Activated CD8-positive, alpha-beta T cell treated with anti-CD3 and anti-CD28 coated beads for 36 hours (primary cell): ENCODE measurements around the gene KIF2A. TPM values are rescaled to one million over a fixed set of nuclear protein-coding genes. Genes with fewer than 3 reads are reported as not detected.

Experiments used
- ATAC-seq: fragments of 200-7000 bp; cut with Tn5 transposase; one replicate; pipeline ENCODE4 v1.10.0; 2021; ENCODE audit warnings: mild to moderate bottlenecking, moderate library complexity
- CTCF ChIA-PET: fragments of 350-600 bp; sonication (Branson Sonifier 250); formaldehyde crosslinking; loops from one replicate; lab custom pipeline; 2021; ENCODE audit warnings: antibody characterized with exemption; lab: Charles Lee
- POLR2A ChIA-PET: fragments of 350-600 bp; sonication (Branson Sonifier 250); formaldehyde crosslinking; loops from one replicate; lab custom pipeline; 2021; ENCODE audit warnings: antibody characterized with exemption; lab: Charles Lee
- DNase-seq: peaks from one replicate; pipeline ENCODE4 v3.0.0-alpha.2; 2020
- H3K27ac Mint-ChIP-seq: one replicate; pipeline ENCODE4 v1.8.0; 2021; ENCODE audit warnings: mild to moderate bottlenecking, mixed read lengths
- H3K27me3 Mint-ChIP-seq: one replicate; pipeline ENCODE4 v1.8.0; 2021; ENCODE audit warnings: mixed read lengths
- H3K36me3 Mint-ChIP-seq: one replicate; pipeline ENCODE4 v1.8.0; 2021; ENCODE audit warnings: low read depth, mixed read lengths
- H3K4me1 Mint-ChIP-seq: one replicate; pipeline ENCODE4 v1.8.0; 2021; ENCODE audit warnings: low read depth, mixed read lengths
- H3K4me3 Mint-ChIP-seq: one replicate; pipeline ENCODE4 v1.8.0; 2021; ENCODE audit warnings: mild to moderate bottlenecking, moderate library complexity, mixed read lengths
- H3K9me3 Mint-ChIP-seq: one replicate; pipeline ENCODE4 v1.8.0; 2021; ENCODE audit warnings: mixed read lengths
- intact Hi-C: fragments of 100-400 bp; cut with micrococcal nuclease; formaldehyde crosslinking; loops from one replicate; pipeline ENCODE4 v1.10.0; 2022
- total RNA-seq, 2 experiments: library from RNA; stranded (reverse); gene quantifications; one replicate each; pipeline ENCODE4 v1.2.3, GENCODE V29; 2021
- TF ChIP-seq, protein P1 (sequence below): fragments of 200-600 bp; IDR thresholded peaks from one replicate; pipeline ENCODE4 v1.8.0; 2022; ENCODE audit warnings: antibody characterized with exemption, mild to moderate bottlenecking

KIF2A gene
- total RNA-seq, 2 experiments from 2014 or later = 251 to 257 TPM

DNA sequence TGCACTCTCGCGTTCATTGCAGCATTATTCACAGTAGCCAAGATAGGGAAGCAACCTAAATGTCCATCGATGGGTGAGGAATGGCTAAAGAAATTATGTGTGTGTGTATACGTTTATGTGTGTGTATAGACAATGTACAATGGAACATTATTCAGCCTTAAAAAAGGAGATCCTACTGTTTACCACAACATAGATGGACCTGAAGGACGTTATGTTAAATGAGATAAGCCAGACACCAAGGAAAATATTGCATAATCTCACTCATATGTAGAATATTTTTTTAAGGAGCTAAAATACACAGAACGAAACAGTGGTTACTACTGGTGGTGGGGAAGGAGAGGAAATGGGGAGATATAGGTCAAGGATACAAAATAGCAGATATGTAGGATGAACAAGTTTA is 2.4 kb downstream of the KIF2A start:
- Mint-ChIP-seq H3K27ac (peak overlapping the region; percentile 100), H3K4me1 (peaks cover 62% of the 10 kb centered on the region), H3K9me3 (no peaks in the 10 kb centered on the region), H3K4me3 (peak overlapping the region; percentile 99), H3K36me3 (peaks cover 61% of the 10 kb centered on the region), H3K27me3 (no peaks in the 10 kb centered on the region)
- no peak for ATAC-seq
- intact Hi-C loops = loop anchor here (5.0 to 10.0 kb wide), 4 partner anchors 34 to 94 kb away; partner anchors contain the start of gene DIMT1
- DNase-seq = no peak
- POLR2A ChIA-PET = interaction anchor here (0.7 to 3.1 kb wide), 18 partner anchors 7 to 96 kb away, joined by 3 to 22 read pairs (median 3); partner anchors contain the start of gene DIMT1
- CTCF ChIA-PET = interaction anchor here (0.8 to 3.4 kb wide), 7 partner anchors 10 to 84 kb away, joined by 3 to 18 read pairs (median 5); no protein-coding TSS in a partner anchor
- TF ChIP-seq, protein P1, sequence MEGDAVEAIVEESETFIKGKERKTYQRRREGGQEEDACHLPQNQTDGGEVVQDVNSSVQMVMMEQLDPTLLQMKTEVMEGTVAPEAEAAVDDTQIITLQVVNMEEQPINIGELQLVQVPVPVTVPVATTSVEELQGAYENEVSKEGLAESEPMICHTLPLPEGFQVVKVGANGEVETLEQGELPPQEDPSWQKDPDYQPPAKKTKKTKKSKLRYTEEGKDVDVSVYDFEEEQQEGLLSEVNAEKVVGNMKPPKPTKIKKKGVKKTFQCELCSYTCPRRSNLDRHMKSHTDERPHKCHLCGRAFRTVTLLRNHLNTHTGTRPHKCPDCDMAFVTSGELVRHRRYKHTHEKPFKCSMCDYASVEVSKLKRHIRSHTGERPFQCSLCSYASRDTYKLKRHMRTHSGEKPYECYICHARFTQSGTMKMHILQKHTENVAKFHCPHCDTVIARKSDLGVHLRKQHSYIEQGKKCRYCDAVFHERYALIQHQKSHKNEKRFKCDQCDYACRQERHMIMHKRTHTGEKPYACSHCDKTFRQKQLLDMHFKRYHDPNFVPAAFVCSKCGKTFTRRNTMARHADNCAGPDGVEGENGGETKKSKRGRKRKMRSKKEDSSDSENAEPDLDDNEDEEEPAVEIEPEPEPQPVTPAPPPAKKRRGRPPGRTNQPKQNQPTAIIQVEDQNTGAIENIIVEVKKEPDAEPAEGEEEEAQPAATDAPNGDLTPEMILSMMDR = no peak

DNA sequence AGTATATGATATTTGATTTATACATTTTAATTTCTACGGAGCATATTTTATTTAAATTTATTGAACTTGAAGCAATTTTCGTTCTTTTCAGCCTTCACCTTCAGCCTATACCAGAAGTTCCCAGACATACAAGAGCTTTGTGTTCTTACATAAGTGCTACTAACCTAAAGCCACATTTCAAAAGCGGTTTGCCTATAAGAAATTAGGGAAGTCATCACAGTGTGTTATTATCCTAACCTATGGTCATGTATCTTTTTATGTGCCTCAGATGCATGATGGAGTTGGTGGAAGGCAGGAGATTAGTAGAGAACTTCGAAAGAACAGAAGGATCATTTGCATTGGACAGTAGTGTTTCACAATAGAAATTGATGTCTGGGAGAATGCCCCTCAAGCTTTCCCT is 3.1 kb downstream of the KIF2A start:
- CTCF ChIA-PET = interaction anchor here (1.7 to 3.4 kb wide), 3 partner anchors 9 to 85 kb away, joined by 6 to 18 read pairs (median 13); no protein-coding TSS in a partner anchor
- Mint-ChIP-seq H3K4me3 (peak overlapping the region; percentile 60), H3K27me3 (no peaks in the 10 kb centered on the region), H3K36me3 (peaks cover 64% of the 10 kb centered on the region), H3K4me1 (peaks cover 62% of the 10 kb centered on the region), H3K27ac (peak overlapping the region; percentile 84), H3K9me3 (no peaks in the 10 kb centered on the region)
- ATAC-seq = no peak
- DNase-seq = no peak
- intact Hi-C loops = loop anchor here (5.0 to 10.0 kb wide), 4 partner anchors 33 to 93 kb away; partner anchors contain the start of gene DIMT1
- TF ChIP-seq, protein P1 = no peak
- POLR2A ChIA-PET = interaction anchor here (0.7 to 3.1 kb wide), 13 partner anchors 8 to 95 kb away, joined by 3 to 22 read pairs (median 3); partner anchors contain the start of gene DIMT1

DNA sequence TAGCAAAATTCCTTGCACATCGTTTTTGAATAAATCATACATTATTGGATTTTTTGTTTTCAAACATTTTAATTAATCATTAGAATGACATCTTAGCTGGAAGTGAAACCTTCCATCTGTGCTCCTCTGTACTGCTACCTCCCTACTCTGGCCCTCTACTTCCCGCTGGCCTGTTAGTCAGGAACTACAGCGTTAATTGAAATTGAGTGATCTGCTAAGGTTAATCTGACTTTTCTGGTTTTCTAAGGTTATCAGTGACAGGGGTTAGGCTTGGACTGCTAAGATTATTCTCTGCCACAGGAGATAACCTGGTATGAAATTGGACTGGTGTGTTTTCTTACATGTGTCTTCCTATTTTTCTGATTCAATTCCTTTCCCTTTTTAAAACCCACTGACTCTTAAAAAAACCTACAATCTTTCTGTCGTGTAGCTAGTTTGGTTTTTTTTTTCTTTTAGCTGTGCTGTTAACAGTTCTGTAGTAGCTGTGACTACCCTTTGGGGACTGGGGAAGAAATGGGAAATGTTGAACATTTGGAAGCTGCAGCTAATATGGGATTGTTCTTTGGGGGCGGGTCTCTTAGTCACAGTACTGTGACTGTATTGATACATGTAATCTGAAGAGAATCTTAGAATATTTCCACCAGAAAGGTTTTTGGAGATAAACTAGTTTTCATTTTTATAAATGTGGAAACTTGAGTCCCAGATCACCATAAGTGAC is 4.6 kb downstream of the KIF2A start:
- Mint-ChIP-seq H3K36me3 (peaks cover 73% of the 10 kb centered on the region), H3K9me3 (no peaks in the 10 kb centered on the region), H3K27ac (peak overlapping the region; percentile 66), H3K4me1 (peaks cover 60% of the 10 kb centered on the region), H3K4me3 (peak overlapping the region; percentile 53), H3K27me3 (no peaks in the 10 kb centered on the region)
- ATAC-seq (no peak), DNase-seq (no peak)
- POLR2A ChIA-PET = interaction anchor here (0.7 to 2.0 kb wide), 5 partner anchors 13 to 93 kb away, joined by 3 to 6 read pairs (median 3); partner anchors contain the start of gene DIMT1
- CTCF ChIA-PET = interaction anchor here (0.6 to 1.0 kb wide), 2 partner anchors 18 to 87 kb away, joined by 3 to 4 read pairs; no protein-coding TSS in a partner anchor
- intact Hi-C loops = no loop called here
- TF ChIP-seq, protein P1 = no peak

DNA sequence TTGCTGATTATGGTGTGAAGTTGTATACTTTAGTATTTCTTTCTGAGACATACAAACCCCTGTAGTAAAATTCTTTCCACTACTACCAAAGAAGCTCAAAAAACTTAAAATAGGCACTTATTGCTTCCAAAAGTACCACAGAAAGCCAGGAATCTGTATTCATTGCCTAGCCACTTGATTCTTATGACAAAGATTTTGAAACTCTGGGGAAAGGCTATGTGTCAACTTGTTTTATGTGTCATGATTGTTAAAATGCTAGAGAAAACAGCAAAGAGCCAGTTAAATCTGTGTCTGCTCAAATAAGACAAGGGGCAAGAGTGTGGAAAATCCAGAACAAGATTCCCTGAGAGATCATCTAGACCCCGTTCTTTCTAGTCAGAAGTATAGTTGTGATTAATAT is 6.0 kb downstream of the KIF2A start:
- no peaks in the 10 kb centered on the region for H3K9me3 Mint-ChIP-seq
- H3K27me3 Mint-ChIP-seq = no peaks in the 10 kb centered on the region
- intact Hi-C loops = no loop called here
- ChIA-PET POLR2A (interaction anchor here (0.6 to 2.0 kb wide), 4 partner anchors 12 to 101 kb away, joined by 3 to 8 read pairs (median 4); no protein-coding TSS in a partner anchor), CTCF (interaction anchor here (1.2 to 2.3 kb wide), 2 partner anchors 29 to 87 kb away, joined by 4 to 5 read pairs; no protein-coding TSS in a partner anchor)
- H3K36me3 Mint-ChIP-seq = peaks cover 75% of the 10 kb centered on the region
- ATAC-seq (no peak), DNase-seq (no peak)
- peak overlapping the region; percentile 4 for H3K4me3 Mint-ChIP-seq
- peaks cover 69% of the 10 kb centered on the region for H3K4me1 Mint-ChIP-seq
- TF ChIP-seq, protein P1 = no peak
- H3K27ac Mint-ChIP-seq = peak overlapping the region; percentile 52
